NCI-H1092 treated with DMSO at 0.1 percent for 48 hours (cell line): ENCODE measurements around the gene PKD2L1.
"Not testable (repeated sequence)": the region's sequence is repeated elsewhere in the genome, so short reads cannot be mapped to it uniquely, and the experiment has no call there.

ENCODE experiments used
- DNase-seq: peaks from one replicate; lab custom pipeline; 2025; lab: John Stamatoyannopoulos, UW

PKD2L1 gene

GRCh38 chr10:100330079-100330478 lies at the start of gene PKD2L1:
TSS of gene PKD2L1 (minus strand) at chr10:100330228. CDS start at chr10:100330103, 125 bp downstream.
- peak; percentile 31 for DNase-seq

GRCh38 chr10:100377830-100378229 lies 47.8 kb upstream of the PKD2L1 start:
- no peak for DNase-seq

GRCh38 chr10:100376656-100377055 lies 46.6 kb upstream of the PKD2L1 start:
- not testable (repeated sequence) for DNase-seq

- DNase-seq, result not testable (repeated sequence)
Observed at GRCh38 chr10:100374677-100375353, 44.8 kb upstream of the PKD2L1 start.

GRCh38 chr10:100374200-100374655 lies 44.2 kb upstream of the PKD2L1 start:
- no peak for DNase-seq

GRCh38 chr10:100373298-100374199 lies 43.5 kb upstream of the PKD2L1 start:
- DNase-seq, result peak; percentile 92

- no peak for DNase-seq
Observed at GRCh38 chr10:100372415-100373297, 42.6 kb upstream of the PKD2L1 start.

GRCh38 chr10:100371482-100372027 lies 41.5 kb upstream of the PKD2L1 start:
- no peak for DNase-seq

- no peak for DNase-seq
Observed at GRCh38 chr10:100370714-100371481, 40.9 kb upstream of the PKD2L1 start.

GRCh38 chr10:100368721-100369120 lies 38.7 kb upstream of the PKD2L1 start:
- no peak for DNase-seq

GRCh38 chr10:100364735-100365391 lies 34.8 kb upstream of the PKD2L1 start:
- peak; percentile 30 for DNase-seq

GRCh38 chr10:100364175-100364574 lies 34.1 kb upstream of the PKD2L1 start:
- DNase-seq, result no peak

- DNase-seq, result no peak
Observed at GRCh38 chr10:100362570-100363496, 32.8 kb upstream of the PKD2L1 start.

GRCh38 chr10:100360234-100360633 lies 30.2 kb upstream of the PKD2L1 start:
- DNase-seq, result no peak

GRCh38 chr10:100359529-100360150 lies 29.6 kb upstream of the PKD2L1 start:
- no peak for DNase-seq

GRCh38 chr10:100359030-100359432 lies 29.0 kb upstream of the PKD2L1 start:
- DNase-seq, result no peak

- no peak for DNase-seq
Observed at GRCh38 chr10:100357059-100357858, 27.2 kb upstream of the PKD2L1 start.
